MM.1S (cell line): ENCODE data around the gene GAB2.

Experiments used
- EZH2 ChIP-seq: fragments of 300-600 bp; sonication (generic); optimal IDR thresholded peaks from 2 replicates; pipeline ENCODE3; 2017; ENCODE audit warnings: low read depth, mild to moderate bottlenecking, antibody characterized with exemption, low read length, mixed read lengths
- TF ChIP-seq, protein P1 (sequence below): fragments of 300-600 bp; sonication (generic); IDR thresholded peaks from 2 replicates; pipeline ENCODE4 v1.5.1; 2016; ENCODE audit warnings: antibody characterized with exemption, low read length, mixed read lengths

DNA sequence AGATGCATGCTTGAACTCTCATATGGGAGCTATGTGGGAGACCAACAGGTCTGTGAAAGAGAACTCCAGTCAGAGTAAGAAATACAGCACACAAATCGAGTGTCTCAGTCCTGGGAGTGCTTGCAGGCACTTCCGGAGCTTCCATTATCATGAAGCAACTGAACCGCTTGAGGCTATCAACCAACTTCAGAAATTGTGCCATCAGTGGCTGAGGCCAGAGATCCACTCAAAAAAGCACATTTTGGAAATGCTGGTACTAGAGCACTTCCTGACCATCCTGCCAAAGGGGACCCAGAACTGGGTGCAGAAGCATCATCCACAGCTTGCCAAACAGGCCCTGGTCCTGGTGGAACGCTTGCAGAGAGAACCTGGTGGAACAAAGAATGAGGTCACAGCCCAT is 33.4 kb downstream of the GAB2 start:
- TF ChIP-seq, protein P1, sequence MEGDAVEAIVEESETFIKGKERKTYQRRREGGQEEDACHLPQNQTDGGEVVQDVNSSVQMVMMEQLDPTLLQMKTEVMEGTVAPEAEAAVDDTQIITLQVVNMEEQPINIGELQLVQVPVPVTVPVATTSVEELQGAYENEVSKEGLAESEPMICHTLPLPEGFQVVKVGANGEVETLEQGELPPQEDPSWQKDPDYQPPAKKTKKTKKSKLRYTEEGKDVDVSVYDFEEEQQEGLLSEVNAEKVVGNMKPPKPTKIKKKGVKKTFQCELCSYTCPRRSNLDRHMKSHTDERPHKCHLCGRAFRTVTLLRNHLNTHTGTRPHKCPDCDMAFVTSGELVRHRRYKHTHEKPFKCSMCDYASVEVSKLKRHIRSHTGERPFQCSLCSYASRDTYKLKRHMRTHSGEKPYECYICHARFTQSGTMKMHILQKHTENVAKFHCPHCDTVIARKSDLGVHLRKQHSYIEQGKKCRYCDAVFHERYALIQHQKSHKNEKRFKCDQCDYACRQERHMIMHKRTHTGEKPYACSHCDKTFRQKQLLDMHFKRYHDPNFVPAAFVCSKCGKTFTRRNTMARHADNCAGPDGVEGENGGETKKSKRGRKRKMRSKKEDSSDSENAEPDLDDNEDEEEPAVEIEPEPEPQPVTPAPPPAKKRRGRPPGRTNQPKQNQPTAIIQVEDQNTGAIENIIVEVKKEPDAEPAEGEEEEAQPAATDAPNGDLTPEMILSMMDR = no peak
- TF ChIP-seq EZH2 = no peak
